Epithelial cell of esophagus (primary cell): ENCODE results near the gene GRIK2.

Experiments
- DNase-seq: peaks from one replicate; pipeline ENCODE4 v3.0.0; 2010; ENCODE audit warnings: low read depth
- H3K4me3 ChIP-seq: 2 replicates; pipeline ENCODE4 v1.5.1; 2011; ENCODE audit warnings: mild to moderate bottlenecking, low read length, control low read depth
- CTCF ChIP-seq: IDR thresholded peaks from 2 replicates; pipeline ENCODE4 v1.5.1; 2011; ENCODE audit warnings: low read depth, mild to moderate bottlenecking, low read length, control low read depth, inconsistent platforms; ENCODE audit not compliant: insufficient read depth; ENCODE audit errors: missing control alignments

The GRIK2 gene

GRCh38 chr6:101662111-101662897 lies 268.8 kb downstream of the GRIK2 start:
- no peak for TF ChIP-seq CTCF
- no peak overlapping the region for H3K4me3 ChIP-seq
- no peak for DNase-seq

GRCh38 chr6:101663100-101663499 lies 269.6 kb downstream of the GRIK2 start:
- no peak for TF ChIP-seq CTCF

GRCh38 chr6:101666256-101666655 lies 272.7 kb downstream of the GRIK2 start:
- H3K4me3 ChIP-seq: no peak overlapping the region
- no peak for TF ChIP-seq CTCF
- DNase-seq: peak; percentile 93

More at GRCh38 chr6:101663100-101663499, 269.6 kb downstream of the GRIK2 start:
- DNase-seq: no peak
- H3K4me3 ChIP-seq: no peak overlapping the region

GRCh38 chr6:101668496-101669030 lies 275.1 kb downstream of the GRIK2 start:
- H3K4me3 ChIP-seq: no peak overlapping the region
- DNase-seq: peak; percentile 96
- no peak for TF ChIP-seq CTCF

- DNase-seq: no peak
- no peak for TF ChIP-seq CTCF
- H3K4me3 ChIP-seq: no peak overlapping the region
These were observed 282.7 kb downstream of the GRIK2 start for GRCh38 chr6:101676187-101676586.

GRCh38 chr6:101682937-101683336 lies 289.4 kb downstream of the GRIK2 start:
- H3K4me3 ChIP-seq: no peak overlapping the region
- no peak for DNase-seq
- TF ChIP-seq CTCF: no peak

GRCh38 chr6:101683884-101684283 lies 290.4 kb downstream of the GRIK2 start:
- no peak overlapping the region for H3K4me3 ChIP-seq
- no peak for TF ChIP-seq CTCF
- DNase-seq: no peak
